ENCODE data around the gene SAP130. TPM values are rescaled to one million over a fixed set of nuclear protein-coding genes. Genes with fewer than 3 reads are reported as not detected.

The SAP130 gene
- total RNA-seq, 2 donors from 2014 or later = 31.2 to 35.3 TPM

DNA sequence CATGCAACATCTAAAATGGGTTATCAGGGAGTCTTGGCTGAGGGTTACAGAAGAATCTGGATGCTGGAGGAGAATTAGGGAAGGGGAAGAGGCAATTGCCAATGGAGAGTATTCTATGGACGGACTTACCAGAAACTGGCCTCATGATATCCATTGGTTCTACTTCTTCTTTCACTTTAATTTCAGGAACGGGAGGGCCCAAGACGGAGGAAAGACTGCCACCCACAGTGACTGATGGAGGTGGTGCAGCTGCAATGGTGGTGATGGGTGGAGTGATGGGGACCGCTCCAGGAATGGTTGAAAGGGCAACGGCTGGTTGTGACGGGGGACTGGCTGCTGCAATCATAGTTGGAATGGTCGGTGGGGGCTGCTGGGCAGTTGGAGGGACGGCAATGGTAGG lies 73.0 kb downstream of the SAP130 start:
- Mint-ChIP-seq H3K36me3 (peaks cover 12% of the 10 kb centered on the region), H3K27me3 (no peaks in the 10 kb centered on the region), H3K4me1 (ENCODE audit: low read depth in 2 of 2) (peaks cover 0 to 5% of the 10 kb centered on the region in 2 donors), H3K4me3 (no peak overlapping the region), H3K9me3 (no peaks in the 10 kb centered on the region), H3K27ac (no peak overlapping the region)
- ATAC-seq = no peak
- DNase-seq (ENCODE audit: low spot score) = no peak

DNA sequence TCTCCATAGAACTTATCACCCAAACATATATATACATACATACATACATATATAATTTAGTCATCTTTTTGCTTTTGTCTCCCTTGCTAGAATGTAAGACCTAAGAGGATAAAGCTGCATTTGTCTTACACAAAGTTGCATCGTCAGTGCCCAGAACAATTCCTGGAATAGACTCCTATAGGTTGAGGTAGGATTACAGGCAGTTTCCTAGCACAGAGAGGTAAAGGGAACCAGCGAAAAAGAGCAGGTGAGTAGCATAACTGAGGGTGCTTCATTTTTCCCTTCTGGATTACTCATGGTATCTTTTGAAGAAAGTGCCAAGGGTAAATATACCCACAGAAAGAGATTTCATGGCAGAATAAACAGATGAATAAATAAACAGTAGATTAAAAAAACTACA lies 74.0 kb downstream of the SAP130 start:
- peaks cover 14% of the 10 kb centered on the region for H3K36me3 Mint-ChIP-seq
- no peaks in the 10 kb centered on the region for H3K27me3 Mint-ChIP-seq
- H3K27ac Mint-ChIP-seq = no peak overlapping the region
- no peak for ATAC-seq
- H3K4me3 Mint-ChIP-seq = no peak overlapping the region
- no peaks in the 10 kb centered on the region for H3K9me3 Mint-ChIP-seq
- peaks cover 0 to 3% of the 10 kb centered on the region in 2 donors for H3K4me1 Mint-ChIP-seq (ENCODE audit: low read depth in 2 of 2)
- no peak for DNase-seq (ENCODE audit: low spot score)

- no peak for DNase-seq (ENCODE audit: low spot score)
- no peak for ATAC-seq
- H3K9me3 Mint-ChIP-seq = no peaks in the 10 kb centered on the region
- H3K4me1 Mint-ChIP-seq (ENCODE audit: low read depth in 2 of 2) = peaks cover 0 to 3% of the 10 kb centered on the region in 2 donors
- H3K27ac Mint-ChIP-seq = no peak overlapping the region
- H3K27me3 Mint-ChIP-seq = no peaks in the 10 kb centered on the region
- H3K4me3 Mint-ChIP-seq = no peak overlapping the region
- peaks cover 14% of the 10 kb centered on the region for H3K36me3 Mint-ChIP-seq
Measured at GRCh38 chr2:127953128-127953718, 74.6 kb downstream of the SAP130 start.

DNA sequence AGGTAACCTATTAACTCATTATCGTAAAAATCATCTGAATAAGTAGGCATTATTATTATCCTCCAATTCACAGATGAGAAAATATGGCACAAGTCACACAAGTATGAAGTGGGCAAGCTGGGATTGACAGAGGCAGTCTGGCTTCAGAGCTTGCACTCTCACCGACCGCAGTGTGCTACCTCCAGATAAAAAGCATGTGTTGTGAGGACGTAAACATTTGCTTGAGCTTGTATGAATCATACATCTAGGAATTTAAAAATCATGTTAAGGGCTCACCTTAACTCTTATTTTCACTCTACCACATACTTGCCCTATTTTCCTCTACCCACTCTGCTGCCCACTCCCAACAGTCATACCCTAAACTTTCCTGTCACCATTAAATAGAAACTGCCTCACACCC lies 76.8 kb downstream of the SAP130 start:
- H3K27ac Mint-ChIP-seq = no peak overlapping the region
- H3K9me3 Mint-ChIP-seq = no peaks in the 10 kb centered on the region
- ATAC-seq = no peak
- H3K4me3 Mint-ChIP-seq = no peak overlapping the region
- H3K36me3 Mint-ChIP-seq = peaks cover 14% of the 10 kb centered on the region
- peaks cover 0 to 3% of the 10 kb centered on the region in 2 donors for H3K4me1 Mint-ChIP-seq (ENCODE audit: low read depth in 2 of 2)
- no peaks in the 10 kb centered on the region for H3K27me3 Mint-ChIP-seq
- DNase-seq (ENCODE audit: low spot score) = no peak

- H3K9me3 Mint-ChIP-seq = no peaks in the 10 kb centered on the region
- no peaks in the 10 kb centered on the region for H3K27me3 Mint-ChIP-seq
- H3K27ac Mint-ChIP-seq = no peak overlapping the region
- peaks cover 0 to 3% of the 10 kb centered on the region in 2 donors for H3K4me1 Mint-ChIP-seq (ENCODE audit: low read depth in 2 of 2)
- ATAC-seq (no peak), DNase-seq (ENCODE audit: low spot score) (no peak)
- no peak overlapping the region for H3K4me3 Mint-ChIP-seq
- H3K36me3 Mint-ChIP-seq = peaks cover 14% of the 10 kb centered on the region
Measured at GRCh38 chr2:127950264-127950663, 77.6 kb downstream of the SAP130 start.

DNA sequence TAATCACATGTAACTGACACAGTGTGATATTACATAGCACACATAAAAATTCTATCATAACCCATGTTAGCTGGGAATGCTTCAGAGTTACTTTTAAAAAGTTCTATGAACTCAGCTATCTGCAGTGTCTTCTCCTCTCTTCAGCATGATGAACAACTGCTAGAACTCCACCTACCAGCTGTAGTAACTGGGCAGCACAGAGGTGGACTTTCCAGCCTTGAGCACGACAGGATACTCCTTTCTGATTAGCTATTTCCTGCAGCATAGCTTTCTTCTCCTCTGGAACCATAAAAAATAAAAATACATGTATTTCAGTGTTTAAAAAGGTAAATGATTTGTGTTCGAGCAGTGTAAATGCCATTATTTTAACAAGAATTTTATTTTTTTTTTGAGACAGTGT lies 82.6 kb downstream of the SAP130 start:
- ATAC-seq = no peak
- no peak for DNase-seq (ENCODE audit: low spot score)
- peaks cover 16% of the 10 kb centered on the region for H3K36me3 Mint-ChIP-seq
- H3K9me3 Mint-ChIP-seq = no peaks in the 10 kb centered on the region
- H3K27me3 Mint-ChIP-seq = no peaks in the 10 kb centered on the region
- no peak overlapping the region for H3K4me3 Mint-ChIP-seq
- H3K27ac Mint-ChIP-seq = no peak overlapping the region
- no peaks in the 10 kb centered on the region for H3K4me1 Mint-ChIP-seq (ENCODE audit: low read depth in 2 of 2)

DNA sequence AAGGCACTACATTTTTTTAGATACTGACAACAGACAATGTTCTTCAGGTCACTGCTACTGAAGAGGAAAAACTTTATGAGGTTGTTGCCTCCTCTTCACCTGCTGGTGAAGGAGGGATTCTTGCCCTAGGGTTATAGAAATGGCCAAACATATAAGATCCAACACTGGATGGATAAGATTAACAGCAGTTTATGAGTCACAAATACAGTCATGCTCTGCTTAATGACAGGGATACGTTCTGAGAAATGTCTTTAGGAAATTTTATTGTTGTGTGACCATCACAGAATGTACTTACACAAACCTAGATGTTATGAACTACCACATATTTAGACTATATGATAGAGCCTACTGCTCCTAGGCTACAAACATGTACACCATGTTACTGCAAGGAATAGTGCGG lies 84.7 kb downstream of the SAP130 start:
- H3K27me3 Mint-ChIP-seq = no peaks in the 10 kb centered on the region
- peaks cover 9% of the 10 kb centered on the region for H3K36me3 Mint-ChIP-seq
- no peak for ATAC-seq
- H3K4me3 Mint-ChIP-seq = no peak overlapping the region
- DNase-seq (ENCODE audit: low spot score) = no peak
- H3K27ac Mint-ChIP-seq = no peak overlapping the region
- H3K9me3 Mint-ChIP-seq = no peaks in the 10 kb centered on the region
- no peaks in the 10 kb centered on the region for H3K4me1 Mint-ChIP-seq (ENCODE audit: low read depth in 2 of 2)

DNA sequence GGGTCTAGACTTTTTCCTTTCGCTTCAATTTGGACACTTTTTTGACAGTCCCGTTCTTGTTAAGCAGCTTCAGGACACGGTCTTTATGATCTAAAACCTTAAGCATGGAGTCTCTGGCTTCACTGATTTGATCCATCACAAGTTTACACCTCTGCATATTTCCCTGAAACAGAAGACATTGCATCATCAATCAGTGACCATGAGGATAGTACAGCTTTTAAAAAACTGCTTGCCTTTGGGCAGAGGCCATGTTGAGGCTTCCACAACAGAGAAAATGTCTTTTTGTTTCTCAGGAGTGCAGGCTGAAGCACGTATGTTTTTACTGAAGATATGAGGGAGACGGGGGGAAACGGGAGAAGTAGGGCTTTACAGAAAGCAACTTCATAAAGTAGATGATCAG lies 85.9 kb downstream of the SAP130 start:
- no peak overlapping the region for H3K4me3 Mint-ChIP-seq
- peak overlapping the region in 1 of 2 donors; percentile 29 for H3K27ac Mint-ChIP-seq
- ATAC-seq (no peak), DNase-seq (ENCODE audit: low spot score) (no peak)
- peaks cover 9% of the 10 kb centered on the region for H3K36me3 Mint-ChIP-seq
- no peaks in the 10 kb centered on the region for H3K4me1 Mint-ChIP-seq (ENCODE audit: low read depth in 2 of 2)
- no peaks in the 10 kb centered on the region for H3K9me3 Mint-ChIP-seq
- H3K27me3 Mint-ChIP-seq = no peaks in the 10 kb centered on the region

GRCh38 chr2:127941461-127941860 lies 86.4 kb downstream of the SAP130 start:
- H3K9me3 Mint-ChIP-seq = no peaks in the 10 kb centered on the region
- H3K27ac Mint-ChIP-seq = peak overlapping the region in 1 of 2 donors; percentile 29
- no peak overlapping the region for H3K4me3 Mint-ChIP-seq
- no peak for DNase-seq (ENCODE audit: low spot score)
- ATAC-seq = no peak
- H3K36me3 Mint-ChIP-seq = peaks cover 9% of the 10 kb centered on the region
- no peaks in the 10 kb centered on the region for H3K27me3 Mint-ChIP-seq
- H3K4me1 Mint-ChIP-seq (ENCODE audit: low read depth in 2 of 2) = no peaks in the 10 kb centered on the region

DNA sequence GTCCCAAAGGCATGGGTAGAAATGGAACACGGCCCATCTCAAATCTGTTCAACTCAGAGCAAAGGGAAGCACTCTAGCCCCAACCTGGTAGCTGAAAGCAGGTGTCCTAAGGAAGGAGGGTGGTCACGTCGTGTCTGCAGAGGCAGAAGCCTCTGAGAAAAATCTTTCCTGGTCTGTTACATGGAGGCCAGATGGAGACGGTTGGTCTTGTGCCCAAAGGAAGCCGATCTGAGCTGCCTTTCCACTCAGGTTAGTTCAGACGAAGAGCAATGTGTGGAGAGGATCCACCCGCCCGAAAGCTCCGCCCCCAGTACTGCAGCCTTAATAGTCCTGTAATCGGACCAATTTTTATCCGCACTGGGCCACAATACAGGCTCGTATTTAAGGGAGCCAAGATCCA lies 87.2 kb downstream of the SAP130 start:
- ATAC-seq = peak in 1 of 2 donors; percentile 36
- Mint-ChIP-seq H3K27me3 (no peaks in the 10 kb centered on the region), H3K9me3 (no peaks in the 10 kb centered on the region), H3K36me3 (peaks cover 9% of the 10 kb centered on the region), H3K4me1 (ENCODE audit: low read depth in 2 of 2) (no peaks in the 10 kb centered on the region), H3K27ac (no peak overlapping the region), H3K4me3 (no peak overlapping the region)
- no peak for DNase-seq (ENCODE audit: low spot score)

DNA sequence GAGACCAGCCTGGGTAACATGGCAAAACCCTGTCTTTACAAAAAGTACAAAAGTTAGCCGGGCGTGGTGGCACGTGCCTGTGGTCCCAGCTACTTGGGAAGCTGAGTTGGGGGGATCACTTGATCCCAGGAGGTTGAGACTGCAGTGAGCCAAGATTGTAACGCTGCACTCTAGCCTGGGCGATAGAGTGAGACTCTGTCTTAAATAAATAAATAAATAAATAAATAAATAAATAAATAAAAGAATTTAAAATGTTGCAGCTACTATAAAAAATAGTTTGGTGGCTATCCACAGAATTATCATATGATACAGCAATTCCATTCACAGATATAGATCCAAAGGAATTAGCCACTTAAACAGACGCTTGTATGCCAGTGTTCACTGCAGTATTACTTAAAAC lies 92.5 kb downstream of the SAP130 start:
- Mint-ChIP-seq H3K4me1 (ENCODE audit: low read depth in 2 of 2) (no peaks in the 10 kb centered on the region), H3K9me3 (no peaks in the 10 kb centered on the region), H3K27ac (no peak overlapping the region), H3K4me3 (no peak overlapping the region), H3K36me3 (no peaks in the 10 kb centered on the region), H3K27me3 (no peaks in the 10 kb centered on the region)
- DNase-seq (ENCODE audit: low spot score) (no peak), ATAC-seq (no peak)

DNA sequence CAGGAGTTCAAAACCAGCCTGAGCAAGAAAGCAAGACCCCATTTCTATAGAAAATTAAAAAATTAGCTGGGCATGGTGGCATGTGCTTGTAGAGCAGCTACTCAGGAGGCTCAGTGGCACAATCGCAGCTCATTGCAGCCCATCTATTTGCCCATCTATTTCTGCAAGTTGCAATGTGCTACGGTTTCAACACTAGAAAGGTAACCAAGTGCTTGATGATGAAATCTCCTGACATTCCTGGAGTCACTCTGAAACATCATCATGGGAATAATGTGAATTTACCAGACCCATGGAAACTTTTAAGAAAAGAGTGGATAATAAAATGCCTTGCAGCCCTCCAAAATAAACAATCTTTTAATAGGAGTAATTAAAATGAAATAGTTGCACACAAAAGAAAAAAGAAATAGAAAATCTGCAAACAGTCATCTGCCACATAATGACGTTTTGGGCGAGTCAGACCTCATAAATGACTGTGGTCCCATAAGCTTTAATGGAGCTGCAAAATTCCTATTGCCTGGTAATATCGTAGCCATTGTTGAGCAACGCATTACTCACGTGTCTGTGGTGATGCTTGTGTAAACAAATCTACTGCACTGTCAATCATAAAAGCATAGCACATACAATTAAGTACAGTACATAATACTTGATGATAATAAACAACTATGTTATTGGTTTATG lies 95.5 kb downstream of the SAP130 start:
- DNase-seq (ENCODE audit: low spot score) (no peak), ATAC-seq (no peak)
- Mint-ChIP-seq H3K9me3 (no peaks in the 10 kb centered on the region), H3K4me1 (ENCODE audit: low read depth in 2 of 2) (no peaks in the 10 kb centered on the region), H3K27ac (no peak overlapping the region), H3K27me3 (peaks cover 0 to 2% of the 10 kb centered on the region in 2 donors), H3K36me3 (no peaks in the 10 kb centered on the region), H3K4me3 (no peak overlapping the region)

- Mint-ChIP-seq H3K27me3 (peaks cover 0 to 2% of the 10 kb centered on the region in 2 donors), H3K9me3 (no peaks in the 10 kb centered on the region), H3K36me3 (no peaks in the 10 kb centered on the region), H3K27ac (no peak overlapping the region), H3K4me3 (no peak overlapping the region), H3K4me1 (ENCODE audit: low read depth in 2 of 2) (no peaks in the 10 kb centered on the region)
- DNase-seq (ENCODE audit: low spot score) (no peak), ATAC-seq (no peak)
Measured at GRCh38 chr2:127929449-127929848, 98.4 kb downstream of the SAP130 start.

- DNase-seq (ENCODE audit: low spot score) (no peak), ATAC-seq (no peak)
- no peaks in the 10 kb centered on the region for H3K9me3 Mint-ChIP-seq
- no peak overlapping the region for H3K4me3 Mint-ChIP-seq
- no peaks in the 10 kb centered on the region for H3K36me3 Mint-ChIP-seq
- H3K27ac Mint-ChIP-seq = no peak overlapping the region
- H3K4me1 Mint-ChIP-seq (ENCODE audit: low read depth in 2 of 2) = no peaks in the 10 kb centered on the region
- peaks cover 0 to 2% of the 10 kb centered on the region in 2 donors for H3K27me3 Mint-ChIP-seq
Measured at GRCh38 chr2:127927384-127927783, 100.5 kb downstream of the SAP130 start.

GRCh38 chr2:127917916-127918315 lies 109.9 kb downstream of the SAP130 start:
- Mint-ChIP-seq H3K4me3 (no peak overlapping the region), H3K27ac (no peak overlapping the region), H3K36me3 (no peaks in the 10 kb centered on the region), H3K4me1 (ENCODE audit: low read depth in 2 of 2) (no peaks in the 10 kb centered on the region), H3K27me3 (no peaks in the 10 kb centered on the region), H3K9me3 (no peaks in the 10 kb centered on the region)
- ATAC-seq (no peak), DNase-seq (ENCODE audit: low spot score) (no peak)
